ENCODE data around the gene UMAD1. TPM values are rescaled to one million over a fixed set of nuclear protein-coding genes. Genes with fewer than 3 reads are reported as not detected.

UMAD1 gene
- total and polyA plus RNA-seq, 2 donors (not counting 3 experiments of a cell fraction or from before 2014, with no cell fraction given) = 5.6 to 6.6 TPM

GRCh38 chr7:7720750-7721621 lies 80.4 kb downstream of the UMAD1 start:
- DNase-seq (ENCODE audit: low read depth, low spot score) = no peak
- no peaks in the 10 kb centered on the region for H3K4me1 ChIP-seq (ENCODE audit: control insufficient read depth, extremely low read depth, insufficient read depth, low read length)
- H2AFZ ChIP-seq (ENCODE audit: low read depth, low read length) = no peak overlapping the region
- no peaks in the 10 kb centered on the region for H3K36me3 ChIP-seq (ENCODE audit: control insufficient read depth in 2 of 2, extremely low read depth in 1 of 2, insufficient read depth in 2 of 2, low read length in 2 of 2)
- ChIA-PET POLR2A (interaction anchor here (0.6 kb wide), 1 partner anchor 541 kb away, joined by 4 read pairs; no protein-coding TSS in a partner anchor), CTCF (interaction anchor here (0.8 kb wide), 1 partner anchor 469 kb away, joined by 3 read pairs; no protein-coding TSS in a partner anchor)
- intact Hi-C loops (cut with micrococcal nuclease) (no loop called here), dilution Hi-C loops (cut with MboI; ENCODE audit: extremely low pct_ligation_motif_present, low sequenced_read_pairs) (no loop called here)
- no peaks in the 10 kb centered on the region for H3K27me3 ChIP-seq (ENCODE audit: control insufficient read depth in 2 of 2, insufficient read depth in 2 of 2, low read length in 2 of 2)
- no peak overlapping the region for H3K9ac ChIP-seq (replicated peaks; ENCODE audit: extremely low read depth, insufficient read depth, low read length)
- no peak overlapping the region for H3K4me2 ChIP-seq (ENCODE audit: insufficient read depth, low read length)
- no peaks in the 10 kb centered on the region for H3K9me1 ChIP-seq (replicated peaks; ENCODE audit: control insufficient read depth, extremely low read depth, insufficient read depth, low read length)
- no peaks in the 10 kb centered on the region for H3K79me2 ChIP-seq (ENCODE audit: control insufficient read depth, insufficient read depth, low read length)
- TF ChIP-seq GATA2 (IDR thresholded peaks at IDR 0.05; ENCODE audit: insufficient read depth, insufficient read length, low read depth, low read length) = no peak
- TF ChIP-seq CTCF (IDR thresholded peaks at IDR 0.05; ENCODE audit: extremely low read depth in 1 of 2, insufficient read depth in 1 of 2, low read depth in 1 of 2, low read length in 2 of 2) = no peak
- TF ChIP-seq POLR2AphosphoS5 (IDR thresholded peaks at IDR 0.05; ENCODE audit: insufficient read depth, low read depth, low read length) = no peak
- TF ChIP-seq FOS (IDR thresholded peaks at IDR 0.05; ENCODE audit: borderline replicate concordance, insufficient read depth, low read length) = no peak
- no peak for TF ChIP-seq POLR2A (IDR thresholded peaks at IDR 0.05; ENCODE audit: low read depth, low read length)
- TF ChIP-seq MAX (IDR thresholded peaks at IDR 0.05; ENCODE audit: insufficient read depth, insufficient read length) = no peak
- TF ChIP-seq JUN (IDR thresholded peaks at IDR 0.05; ENCODE audit: borderline replicate concordance, insufficient read depth, insufficient read length, low read depth) = no peak
- no peak for TF ChIP-seq MYC (IDR thresholded peaks at IDR 0.05; ENCODE audit: low read depth, low read length)
- TF ChIP-seq EZH2 (IDR thresholded peaks at IDR 0.05; ENCODE audit: borderline replicate concordance, low read depth, low read length, severe bottlenecking) = no peak
- no peaks in the 10 kb centered on the region for H4K20me1 ChIP-seq (replicated peaks; ENCODE audit: control insufficient read depth, extremely low read depth, insufficient read depth, low read length)
- H3K27ac ChIP-seq (ENCODE audit: insufficient read depth, low read depth, low read length) = no peak overlapping the region
- no peaks in the 10 kb centered on the region for H3K9me3 ChIP-seq (replicated peaks; ENCODE audit: control insufficient read depth, insufficient read depth, low read length)
- H3K4me3 ChIP-seq (replicated peaks in 1 of 3; ENCODE audit: insufficient read depth in 1 of 3, low read depth in 1 of 3, low read length in 3 of 3) = no peak overlapping the region
- no TSS peak for BruUV-seq (replicated peaks)
- no peak for FAIRE-seq
